ENCODE data around the gene ARFGAP1. TPM values are rescaled to one million over a fixed set of nuclear protein-coding genes. Genes with fewer than 3 reads are reported as not detected.

ARFGAP1 gene
- total RNA-seq, 4 donors from 2014 or later = 34.4 to 306 (median 99.3) TPM

GRCh38 chr20:63325554-63326313 lies 53.1 kb downstream of the ARFGAP1 start:
- Histone ChIP-seq H3K36me3 (no peaks in the 10 kb centered on the region), H3K27me3 (no peaks in the 10 kb centered on the region), H3K4me3 (no peak overlapping the region), H3K27ac (no peak overlapping the region), H3K9me3 (no peaks in the 10 kb centered on the region), H3K4me1 (no peaks in the 10 kb centered on the region)
- intact Hi-C loops (cut with DNase I; ENCODE audit: low total_unique reads) = no loop called here
- no peak for TF ChIP-seq POLR2A (IDR thresholded peaks at IDR 0.05)
- TF ChIP-seq, protein P1, sequence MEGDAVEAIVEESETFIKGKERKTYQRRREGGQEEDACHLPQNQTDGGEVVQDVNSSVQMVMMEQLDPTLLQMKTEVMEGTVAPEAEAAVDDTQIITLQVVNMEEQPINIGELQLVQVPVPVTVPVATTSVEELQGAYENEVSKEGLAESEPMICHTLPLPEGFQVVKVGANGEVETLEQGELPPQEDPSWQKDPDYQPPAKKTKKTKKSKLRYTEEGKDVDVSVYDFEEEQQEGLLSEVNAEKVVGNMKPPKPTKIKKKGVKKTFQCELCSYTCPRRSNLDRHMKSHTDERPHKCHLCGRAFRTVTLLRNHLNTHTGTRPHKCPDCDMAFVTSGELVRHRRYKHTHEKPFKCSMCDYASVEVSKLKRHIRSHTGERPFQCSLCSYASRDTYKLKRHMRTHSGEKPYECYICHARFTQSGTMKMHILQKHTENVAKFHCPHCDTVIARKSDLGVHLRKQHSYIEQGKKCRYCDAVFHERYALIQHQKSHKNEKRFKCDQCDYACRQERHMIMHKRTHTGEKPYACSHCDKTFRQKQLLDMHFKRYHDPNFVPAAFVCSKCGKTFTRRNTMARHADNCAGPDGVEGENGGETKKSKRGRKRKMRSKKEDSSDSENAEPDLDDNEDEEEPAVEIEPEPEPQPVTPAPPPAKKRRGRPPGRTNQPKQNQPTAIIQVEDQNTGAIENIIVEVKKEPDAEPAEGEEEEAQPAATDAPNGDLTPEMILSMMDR (IDR thresholded peaks at IDR 0.05) = no peak
- DNase-seq = no peak

DNA sequence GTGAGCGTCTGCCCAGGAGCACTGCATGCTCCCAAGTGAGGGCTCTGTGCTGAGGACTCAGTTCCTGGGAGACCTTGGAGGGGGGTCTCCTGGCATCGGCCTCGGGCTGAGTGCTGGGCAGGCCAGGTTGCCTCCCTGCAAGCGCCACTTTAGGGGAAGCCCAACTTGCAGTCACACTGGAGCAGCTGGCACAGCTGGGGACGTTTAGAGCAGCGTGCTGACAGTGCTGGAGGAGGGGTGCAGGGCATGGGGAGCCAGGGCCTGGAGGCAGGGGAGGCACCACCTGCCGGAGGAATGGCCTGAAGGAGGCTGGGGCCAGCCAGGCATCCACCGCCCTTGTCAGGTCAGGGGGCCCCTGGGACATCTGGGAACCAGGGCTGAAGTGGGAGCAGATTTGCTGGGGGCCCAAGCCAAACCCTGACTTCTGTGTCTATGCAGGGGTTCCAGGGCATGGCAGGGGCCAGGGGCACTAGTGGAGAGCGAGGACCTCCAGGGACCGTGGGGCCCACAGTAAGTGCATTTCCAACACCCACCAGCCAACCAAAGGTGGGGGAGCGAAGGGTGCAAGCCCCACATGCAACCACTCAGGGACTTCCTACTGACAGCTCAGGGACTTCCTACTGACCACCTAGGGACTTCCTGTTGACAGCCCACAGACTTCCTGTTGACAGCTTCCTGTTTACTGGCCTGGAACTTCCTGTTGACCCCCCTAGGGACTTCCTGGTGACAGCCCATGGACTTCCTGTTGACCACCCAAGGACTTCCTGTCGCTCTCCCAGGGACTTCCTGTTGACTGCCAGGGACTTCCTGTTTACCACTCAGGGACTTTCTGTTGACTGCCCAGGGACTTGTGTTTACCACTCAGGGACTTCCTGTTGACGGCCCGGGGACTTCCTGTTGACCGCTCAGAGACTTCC lies 54.0 kb downstream of the ARFGAP1 start:
- no peaks in the 10 kb centered on the region for H3K9me3 ChIP-seq
- H3K4me1 ChIP-seq = no peaks in the 10 kb centered on the region
- H3K4me3 ChIP-seq = no peak overlapping the region
- intact Hi-C loops (cut with DNase I; ENCODE audit: low total_unique reads) = no loop called here
- H3K27ac ChIP-seq = no peak overlapping the region
- no peak for DNase-seq
- no peaks in the 10 kb centered on the region for H3K36me3 ChIP-seq
- TF ChIP-seq, protein P1 (IDR thresholded peaks at IDR 0.05) = no peak
- no peak for TF ChIP-seq POLR2A (IDR thresholded peaks at IDR 0.05)
- no peaks in the 10 kb centered on the region for H3K27me3 ChIP-seq

- no peak for TF ChIP-seq POLR2A (IDR thresholded peaks at IDR 0.05)
- DNase-seq = no peak
- intact Hi-C loops (cut with DNase I; ENCODE audit: low total_unique reads) = no loop called here
- no peak overlapping the region for H3K27ac ChIP-seq
- no peaks in the 10 kb centered on the region for H3K36me3 ChIP-seq
- H3K4me1 ChIP-seq = no peaks in the 10 kb centered on the region
- peaks cover 0 to 3% of the 10 kb centered on the region in 2 donors for H3K9me3 ChIP-seq
- no peak overlapping the region for H3K4me3 ChIP-seq
- H3K27me3 ChIP-seq = no peaks in the 10 kb centered on the region
These were observed 54.7 kb downstream of the ARFGAP1 start for GRCh38 chr20:63327231-63327745.

- H3K27ac ChIP-seq = no peak overlapping the region
- H3K27me3 ChIP-seq = no peaks in the 10 kb centered on the region
These were observed 55.5 kb downstream of the ARFGAP1 start for GRCh38 chr20:63328026-63328700.

More at GRCh38 chr20:63328026-63328700, 55.5 kb downstream of the ARFGAP1 start:
- no peak for TF ChIP-seq POLR2A (IDR thresholded peaks at IDR 0.05)
- TF ChIP-seq, protein P1 (IDR thresholded peaks at IDR 0.05) = no peak
- no peaks in the 10 kb centered on the region for H3K4me1 ChIP-seq
- intact Hi-C loops (cut with DNase I; ENCODE audit: low total_unique reads) = no loop called here
- no peak for DNase-seq
- no peaks in the 10 kb centered on the region for H3K36me3 ChIP-seq
- no peak overlapping the region for H3K4me3 ChIP-seq
- peaks cover 0 to 3% of the 10 kb centered on the region in 2 donors for H3K9me3 ChIP-seq

All from uterus (tissue), 4 donors.